Amniotic stem cell (primary cell): ENCODE measurements around the gene NOP14.
"Not testable (repeated sequence)": the region's sequence is repeated elsewhere in the genome, so short reads cannot be mapped to it uniquely, and the experiment has no call there.

Experiments used
- DNase-seq: peaks from one replicate; lab custom pipeline; 2025; lab: John Stamatoyannopoulos, UW

The NOP14 gene

GRCh38 chr4:2963175-2963965, at the start of gene NOP14, which contains the start of gene GRK4:
NOP14 (minus strand) TSS chr4:2963406; CDS start chr4:2963319, 87 bp downstream.
GRK4 (plus strand) TSS chr4:2963571; CDS start chr4:2964071, 500 bp downstream.
- DNase-seq, result peak; percentile 99

- no peak for DNase-seq
These were observed 48.4 kb upstream of the NOP14 start for GRCh38 chr4:3011456-3012220.

DNA sequence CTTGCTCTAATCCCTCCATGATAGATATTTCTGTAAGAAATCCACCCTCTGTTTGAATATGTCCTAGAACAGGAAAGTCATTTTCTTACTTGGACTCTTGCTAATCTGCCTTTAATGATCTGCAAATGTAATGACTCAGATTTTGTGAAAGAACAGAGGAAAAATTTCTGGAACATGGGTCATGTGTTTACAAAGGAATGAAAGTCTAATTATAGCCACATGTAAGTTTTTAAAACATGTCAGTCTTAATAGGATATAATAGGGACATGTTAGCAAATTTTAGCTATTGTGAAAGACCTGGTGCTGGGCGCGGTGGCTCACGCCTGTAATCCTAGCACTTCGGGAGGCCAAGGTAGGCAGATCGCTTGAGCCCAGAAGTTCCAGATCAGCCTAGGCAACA, 47.8 kb upstream of the NOP14 start:
- DNase-seq, result peak; percentile 56

DNA sequence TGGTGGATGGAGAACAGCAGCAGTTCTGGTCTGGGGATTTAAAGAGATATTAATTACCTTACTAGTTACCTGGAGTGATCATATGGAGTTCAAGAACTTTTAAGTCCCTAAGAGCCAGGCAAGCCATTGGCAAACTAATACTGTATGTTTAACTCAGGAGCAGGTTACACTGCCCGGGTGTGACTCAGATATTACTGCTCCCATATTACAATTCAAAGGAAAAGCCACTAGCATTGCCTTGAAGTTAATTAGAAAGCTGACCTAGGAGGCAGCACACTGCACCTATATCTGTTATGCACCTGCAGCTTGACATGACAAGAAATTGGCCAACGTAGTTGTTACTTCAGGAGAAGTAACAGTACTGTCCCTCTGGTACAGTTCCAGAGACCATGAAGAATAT, 47.4 kb upstream of the NOP14 start:
- DNase-seq, result no peak

GRCh38 chr4:3009422-3009821, 46.2 kb upstream of the NOP14 start:
- no peak for DNase-seq

GRCh38 chr4:3007724-3008123, 44.5 kb upstream of the NOP14 start:
- DNase-seq, result no peak

DNA sequence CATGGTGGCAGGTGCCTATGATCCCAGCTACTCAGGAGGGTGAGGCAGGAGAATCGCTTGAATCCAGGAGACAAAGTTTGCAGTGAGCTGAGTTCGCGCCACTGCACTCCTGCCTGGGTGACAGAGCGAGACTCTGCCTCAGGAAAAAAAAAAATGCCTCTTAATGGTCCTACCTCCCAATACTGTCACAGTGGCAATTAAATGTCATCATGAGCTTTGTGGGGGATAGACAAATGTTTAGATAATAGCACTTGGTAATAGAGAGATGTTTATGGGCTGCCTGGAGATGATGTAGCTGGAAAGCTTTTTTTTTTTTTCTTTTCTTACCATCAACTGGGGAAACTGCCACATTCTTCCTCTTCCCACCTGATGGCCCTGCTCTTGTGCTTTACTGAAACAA, 33.2 kb upstream of the NOP14 start:
- no peak for DNase-seq

DNA sequence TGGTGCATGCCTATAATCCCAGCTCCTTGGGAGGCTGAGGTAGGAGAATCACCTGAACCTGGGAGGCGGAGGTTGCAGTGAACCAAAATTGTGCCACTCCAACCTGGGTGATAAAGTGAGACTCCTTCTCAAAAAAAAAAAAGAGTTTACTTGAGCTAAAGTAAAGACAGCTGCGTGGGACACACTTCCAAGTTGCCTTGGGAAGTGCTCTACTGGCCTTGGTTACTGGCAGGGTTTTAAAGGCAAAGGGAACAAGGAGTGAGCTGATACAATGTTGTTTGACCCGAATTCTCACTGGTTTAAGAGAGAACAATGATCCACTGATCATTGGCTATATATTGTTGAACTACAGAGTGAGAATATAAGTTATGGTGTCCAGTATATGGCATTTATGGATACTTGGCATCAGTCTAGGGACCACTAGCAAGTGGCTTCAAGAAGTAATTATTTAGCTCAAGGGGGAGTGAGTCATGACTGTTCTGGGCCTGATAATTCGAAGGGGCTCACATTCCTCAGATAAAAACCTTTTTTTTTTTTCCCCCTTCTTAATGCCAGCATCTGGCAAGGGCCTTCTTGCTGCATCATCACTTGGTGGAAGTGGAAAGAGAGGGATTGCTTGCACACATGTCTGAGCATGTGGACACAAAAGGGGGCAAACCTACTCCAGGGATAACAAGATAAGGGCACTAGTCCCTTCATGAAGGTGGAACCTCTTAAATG, 32.5 kb upstream of the NOP14 start:
- no peak for DNase-seq

DNA sequence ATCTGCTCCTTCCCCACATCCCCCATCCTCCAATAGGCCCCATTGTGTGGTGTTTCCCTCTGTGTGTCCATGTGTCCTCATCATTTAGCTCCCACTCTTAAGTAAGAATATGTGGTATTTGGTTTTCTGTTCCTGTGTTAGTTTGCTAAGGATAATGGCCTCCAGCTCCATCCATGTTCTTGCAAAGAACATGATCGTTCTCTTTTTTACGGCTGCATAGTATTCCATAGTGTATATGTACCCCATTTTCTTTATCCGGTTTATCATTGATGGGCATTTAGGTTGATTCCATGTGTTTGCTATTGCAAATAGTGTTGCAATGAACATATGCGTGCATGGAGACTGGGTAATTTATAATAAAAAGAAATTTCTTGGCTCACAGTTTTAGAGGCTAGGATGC, 31.7 kb upstream of the NOP14 start:
- no peak for DNase-seq

DNA sequence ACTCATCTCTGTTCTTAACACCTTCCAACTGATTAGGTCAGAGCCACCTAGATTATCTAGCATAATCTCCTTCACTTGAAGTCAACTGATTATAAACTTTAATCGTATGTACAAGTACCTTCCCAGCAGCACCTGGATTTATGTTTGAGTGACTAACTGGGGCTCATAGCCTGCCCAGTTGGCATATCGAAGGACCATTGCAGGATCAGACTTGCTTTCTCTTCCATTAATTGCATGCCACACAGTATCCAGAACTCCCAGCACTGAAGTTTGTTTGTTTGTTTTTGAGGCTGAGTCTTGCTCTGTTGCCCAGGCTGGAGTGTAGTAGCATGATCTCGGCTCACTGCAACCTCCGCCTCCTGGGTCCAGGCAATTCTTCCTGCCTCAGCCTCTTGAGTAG, 28.0 kb upstream of the NOP14 start:
- DNase-seq, result no peak

GRCh38 chr4:2983715-2984114, 20.5 kb upstream of the NOP14 start:
- DNase-seq, result not testable (repeated sequence)

DNA sequence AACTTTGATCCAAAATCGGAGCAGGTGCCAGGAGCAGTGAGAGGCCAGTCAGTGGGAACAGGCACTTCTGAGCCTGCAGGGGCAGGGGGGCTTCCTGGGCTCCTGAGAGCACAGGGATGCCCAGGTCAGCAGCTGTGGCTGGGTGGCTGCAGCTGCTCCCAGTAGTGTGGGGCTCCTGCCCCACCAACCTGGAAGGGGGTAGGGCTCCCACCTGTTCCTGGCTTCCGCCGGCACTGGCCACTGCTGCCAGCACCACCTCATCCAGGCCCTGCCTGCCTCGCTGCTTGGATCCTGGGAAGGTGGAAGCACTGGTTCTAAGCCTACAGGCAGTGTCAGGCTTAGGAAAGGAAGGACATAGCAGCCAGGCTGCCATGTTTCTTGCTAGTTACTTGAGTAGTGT, 18.8 kb upstream of the NOP14 start:
- DNase-seq, result no peak

DNA sequence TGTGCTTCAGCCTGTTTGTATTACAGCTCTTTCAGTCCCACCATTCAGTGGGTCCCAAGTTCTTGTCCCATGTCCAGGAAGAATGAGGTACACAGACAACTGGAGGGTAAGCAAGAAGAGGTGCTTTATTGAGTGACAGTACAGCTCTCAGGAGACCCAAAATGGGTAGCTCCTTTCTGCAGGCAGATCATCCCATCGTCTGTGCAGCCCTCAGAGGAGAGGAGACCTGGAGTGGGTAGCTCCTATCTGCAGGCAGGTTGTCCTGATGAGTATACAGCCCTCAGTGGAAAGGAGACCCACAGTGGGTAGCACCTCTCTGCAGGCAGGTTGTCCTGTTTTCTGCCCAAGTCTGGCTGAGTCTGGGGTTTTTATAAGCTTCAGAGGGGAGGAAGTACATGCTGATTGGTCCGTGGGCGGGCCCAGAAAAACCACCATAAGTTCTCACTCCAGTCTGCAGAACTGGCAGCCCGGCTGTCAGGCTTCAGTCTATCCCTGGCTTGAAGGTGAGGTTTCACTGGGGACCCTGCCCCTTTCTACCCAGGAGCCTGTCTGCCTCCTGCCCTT, 18.1 kb upstream of the NOP14 start:
- no peak for DNase-seq

DNA sequence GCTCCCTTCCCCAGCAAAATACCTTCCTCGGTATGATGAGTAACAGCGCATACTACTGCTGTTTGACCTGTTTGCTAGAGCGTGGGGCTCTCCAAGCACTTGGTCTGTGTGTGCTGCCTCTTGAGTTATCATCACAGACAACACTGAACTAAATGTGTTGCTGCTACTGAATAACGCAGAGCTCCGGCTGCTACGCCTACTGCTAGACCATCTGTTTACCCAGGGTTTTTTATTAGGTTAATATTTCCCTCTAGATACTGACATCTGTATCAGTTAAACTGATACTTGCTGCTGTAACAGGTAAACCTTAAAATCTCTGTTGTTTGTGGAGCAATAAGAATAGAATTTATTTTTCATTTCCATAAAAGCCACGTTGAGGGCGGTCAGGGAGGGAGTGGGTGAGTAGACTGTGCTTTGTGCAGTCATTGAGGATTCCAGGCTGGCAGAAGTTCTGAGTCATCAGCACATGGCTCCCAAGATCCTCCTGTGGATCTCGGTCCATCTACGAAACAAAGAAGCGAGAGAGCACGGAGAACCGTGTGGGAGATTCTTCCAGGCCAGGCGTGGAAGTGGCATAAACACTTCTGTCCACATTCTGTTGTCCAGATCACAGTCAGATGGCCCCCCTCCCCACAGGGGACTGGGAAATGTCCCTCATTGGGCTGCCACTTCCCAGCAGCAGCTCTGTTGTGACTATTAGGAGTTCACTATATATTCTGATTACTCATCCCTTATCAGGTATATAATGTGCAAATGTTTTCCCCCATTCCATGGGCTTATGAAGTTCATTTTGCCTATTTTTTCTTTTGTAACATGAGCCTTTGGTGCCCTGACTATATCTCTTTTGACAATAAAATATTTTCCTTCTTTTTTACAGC, 14.2 kb upstream of the NOP14 start:
- no peak for DNase-seq

GRCh38 chr4:2971275-2971674, 8.1 kb upstream of the NOP14 start:
- DNase-seq, result no peak

- no peak for DNase-seq
These were observed 5.2 kb upstream of the NOP14 start for GRCh38 chr4:2968381-2968780.

- no peak for DNase-seq
These were observed 2.1 kb upstream of the NOP14 start for GRCh38 chr4:2965262-2965661.

DNA sequence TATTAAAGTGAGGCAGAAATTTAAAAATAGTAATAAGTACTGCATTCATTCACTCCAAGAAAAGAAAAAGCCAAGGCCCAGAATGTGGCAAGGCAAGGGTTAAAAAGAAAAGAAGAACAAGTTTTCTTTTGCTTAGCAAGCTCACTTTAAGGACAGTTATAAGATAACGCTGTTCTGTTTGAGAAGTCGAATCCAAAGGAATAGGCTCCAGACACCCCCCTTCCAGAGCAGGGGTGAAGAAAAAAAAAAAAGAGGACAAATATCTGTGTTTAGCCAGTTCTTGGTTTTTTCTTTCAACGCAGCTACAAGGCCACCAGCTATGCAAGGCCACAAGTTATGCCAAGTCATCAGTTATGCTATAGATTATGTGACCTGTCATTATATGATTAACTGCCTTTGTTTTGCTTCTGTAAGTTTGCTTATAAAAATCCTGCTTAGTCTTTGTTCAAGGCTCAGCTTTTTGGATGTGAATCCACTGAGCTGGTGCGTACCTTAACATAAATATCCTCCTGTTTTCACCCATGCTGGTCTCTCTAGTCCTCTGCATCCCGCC, 1.6 kb upstream of the NOP14 start:
- DNase-seq, result no peak

DNA sequence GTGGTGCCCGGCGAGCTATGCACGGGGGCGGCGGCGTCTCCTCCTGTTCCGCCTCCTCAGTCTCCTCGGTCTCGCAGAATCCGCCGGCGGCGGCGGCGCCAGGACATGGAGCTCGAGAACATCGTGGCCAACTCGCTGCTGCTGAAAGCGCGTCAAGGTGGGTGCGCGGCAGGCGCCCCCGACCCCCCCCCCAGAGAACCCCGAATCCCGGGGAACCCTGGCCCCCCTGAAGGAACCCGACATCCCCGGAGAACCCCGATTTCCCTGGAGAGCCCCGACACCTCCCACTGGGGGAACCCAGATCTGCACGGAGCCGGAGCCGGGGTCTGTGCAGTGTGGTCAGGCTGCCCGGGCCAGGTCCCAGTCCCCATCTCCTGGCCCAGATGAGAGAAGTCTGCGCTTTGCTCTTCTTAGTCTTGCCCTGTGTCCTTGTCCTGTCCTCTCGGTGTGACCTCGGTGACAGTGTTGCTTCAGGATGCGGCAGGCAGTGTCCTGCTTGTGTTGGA, 813 bp upstream of the NOP14 start:
- DNase-seq, result no peak

GRCh38 chr4:2962614-2963174, 512 bp downstream of the NOP14 start:
- no peak for DNase-seq
